GM23338 (cell line): ENCODE data around the gene CCL7. TPM values are rescaled to one million over a fixed set of nuclear protein-coding genes. Genes with fewer than 3 reads are reported as not detected.

ENCODE experiments used
- ATAC-seq: fragments of 200-7000 bp; cut with Tn5 transposase; 3 replicates; pipeline ENCODE4 v1.9.1; 2020
- DNase-seq: peaks from one replicate; pipeline ENCODE4 v3.0.0-alpha.2; 2015; ENCODE audit warnings: low spot score
- H2AFZ ChIP-seq: fragments of 200-600 bp; sonication (generic); 2 replicates; pipeline ENCODE4 v1.8.0; 2016; ENCODE audit warnings: antibody characterized with exemption, mild to moderate bottlenecking, moderate library complexity
- H3F3A ChIP-seq: fragments of 200-600 bp; sonication (generic); replicated peaks from 2 replicates; pipeline ENCODE4 v1.8.0; 2017; ENCODE audit warnings: antibody characterized with exemption, mixed run types, low read depth
- H3K27ac ChIP-seq: fragments of 200-600 bp; sonication (generic); 2 replicates; pipeline ENCODE4 v1.6.1; 2016; ENCODE audit warnings: low read depth
- H3K27me3 ChIP-seq: fragments of 200-600 bp; sonication (generic); 2 replicates; pipeline ENCODE4 v1.8.0; 2016; ENCODE audit warnings: mild to moderate bottlenecking, mixed run types, moderate library complexity; ENCODE audit not compliant: insufficient read depth
- H3K36me3 ChIP-seq: fragments of 200-600 bp; sonication (generic); 2 replicates; pipeline ENCODE4 v1.8.0; 2016; ENCODE audit warnings: mild to moderate bottlenecking; ENCODE audit not compliant: insufficient read depth
- H3K4me1 ChIP-seq: fragments of 200-600 bp; sonication (generic); 2 replicates; pipeline ENCODE4 v1.8.0; 2016; ENCODE audit warnings: mild to moderate bottlenecking, moderate library complexity; ENCODE audit not compliant: insufficient read depth
- H3K4me2 ChIP-seq: fragments of 200-600 bp; sonication (generic); 2 replicates; pipeline ENCODE4 v1.7.1; 2017; ENCODE audit warnings: mixed run types
- H3K4me3 ChIP-seq: fragments of 200-600 bp; sonication (generic); 2 replicates; pipeline ENCODE4 v1.6.1; 2016; ENCODE audit warnings: mixed run types
- H3K79me2 ChIP-seq: fragments of 200-600 bp; sonication (generic); replicated peaks from 2 replicates; pipeline ENCODE4 v1.8.0; 2017; ENCODE audit warnings: mild to moderate bottlenecking; ENCODE audit not compliant: insufficient read depth
- H3K9me2 ChIP-seq: fragments of 200-600 bp; sonication (generic); 2 replicates; pipeline ENCODE4 v1.8.0; 2017; ENCODE audit not compliant: insufficient read depth
- H4K20me1 ChIP-seq: fragments of 200-600 bp; sonication (generic); replicated peaks from 2 replicates; pipeline ENCODE4 v1.8.0; 2017; ENCODE audit warnings: mild to moderate bottlenecking; ENCODE audit not compliant: insufficient read depth
- H3K27ac Mint-ChIP-seq: 2 replicates; pipeline ENCODE4 v1.8.0; 2020; ENCODE audit warnings: inconsistent platforms, mild to moderate bottlenecking, moderate library complexity, mixed read lengths
- H3K27me3 Mint-ChIP-seq: 3 replicates; pipeline ENCODE4 v1.8.0; 2022; ENCODE audit warnings: low read depth, mild to moderate bottlenecking, moderate library complexity, mixed read lengths, inconsistent platforms; ENCODE audit not compliant: insufficient read depth, poor library complexity
- H3K36me3 Mint-ChIP-seq: 3 replicates; pipeline ENCODE4 v1.8.0; 2021; ENCODE audit warnings: low read depth, mild to moderate bottlenecking, inconsistent platforms, moderate library complexity, mixed read lengths
- H3K4me1 Mint-ChIP-seq: 3 replicates; pipeline ENCODE4 v1.8.0; 2020; ENCODE audit warnings: mild to moderate bottlenecking, inconsistent platforms, mixed read lengths
- H3K4me3 Mint-ChIP-seq: 3 replicates; pipeline ENCODE4 v1.8.0; 2021; ENCODE audit warnings: moderate library complexity, mild to moderate bottlenecking, inconsistent platforms, mixed read lengths
- H3K9me3 Mint-ChIP-seq: 3 replicates; pipeline ENCODE4 v1.8.0; 2020; ENCODE audit warnings: moderate library complexity, mild to moderate bottlenecking, inconsistent platforms, mixed read lengths
- CREB1 ChIP-seq: fragments of 250-450 bp; sonication (Bioruptor Pico); IDR thresholded peaks from 2 replicates; pipeline ENCODE4 v1.5.0; 2020; ENCODE audit warnings: low read depth, mild to moderate bottlenecking, moderate library complexity
- EZH2 ChIP-seq: fragments of 200-600 bp; sonication (generic); IDR thresholded peaks from one replicate; pipeline ENCODE4 v1.8.0; 2017; ENCODE audit warnings: antibody characterized with exemption, mild to moderate bottlenecking, low read depth; ENCODE audit not compliant: unreplicated experiment
- NANOG ChIP-seq: IDR thresholded peaks from 2 replicates; pipeline ENCODE4 v1.6.1; 2016; ENCODE audit warnings: antibody characterized with exemption, borderline replicate concordance
- POLR2AphosphoS5 ChIP-seq: IDR thresholded peaks from 2 replicates; pipeline ENCODE4 v1.6.1; 2016; ENCODE audit warnings: antibody characterized with exemption, low read depth
- STAT1 ChIP-seq: IDR thresholded peaks from one replicate; pipeline ENCODE4 v1.6.1; 2016; ENCODE audit warnings: antibody characterized with exemption; ENCODE audit not compliant: unreplicated experiment
- ZNF114 ChIP-seq: fragments of 250-450 bp; sonication (Bioruptor Pico); IDR thresholded peaks from 2 replicates; pipeline ENCODE4 v1.5.0; 2020; ENCODE audit warnings: mild to moderate bottlenecking, moderate library complexity
- ZNF331 ChIP-seq: fragments of 250-450 bp; sonication (Bioruptor Pico); IDR thresholded peaks from 2 replicates; pipeline ENCODE4 v1.5.0; 2020; ENCODE audit warnings: low read depth, mild to moderate bottlenecking, moderate library complexity
- polyA plus RNA-seq: library from polyadenylated mRNA; unstranded; fragments of >200 nt; fragmentation: Nextera tagmentation; extraction: Ambion mirVana; gene quantifications from 2 replicates; pipeline ENCODE4 v1.2.1, GENCODE V29; 2016
- total RNA-seq: library from RNA; depleted of rRNA; stranded (reverse); fragments of >200 nt; shearing (Covaris generic); gene quantifications from 2 replicates; pipeline ENCODE4 v1.2.3, GENCODE V29; 2014
- TF ChIP-seq, protein P1 (sequence below): fragments of 250-450 bp; sonication (Bioruptor Pico); IDR thresholded peaks from 2 replicates; pipeline ENCODE4 v1.5.0; 2020; ENCODE audit warnings: mild to moderate bottlenecking, moderate library complexity
- TF ChIP-seq, protein P2 (sequence below): IDR thresholded peaks from 2 replicates; pipeline ENCODE4 v1.6.1; 2016; ENCODE audit warnings: antibody characterized with exemption
- TF ChIP-seq, protein P3 (sequence below): IDR thresholded peaks from one replicate; pipeline ENCODE4 v1.6.1; 2018; ENCODE audit warnings: antibody characterized with exemption; ENCODE audit not compliant: unreplicated experiment

The CCL7 gene
- total and polyA plus RNA-seq, 2 experiments from 2014 or later: not detected

DNA sequence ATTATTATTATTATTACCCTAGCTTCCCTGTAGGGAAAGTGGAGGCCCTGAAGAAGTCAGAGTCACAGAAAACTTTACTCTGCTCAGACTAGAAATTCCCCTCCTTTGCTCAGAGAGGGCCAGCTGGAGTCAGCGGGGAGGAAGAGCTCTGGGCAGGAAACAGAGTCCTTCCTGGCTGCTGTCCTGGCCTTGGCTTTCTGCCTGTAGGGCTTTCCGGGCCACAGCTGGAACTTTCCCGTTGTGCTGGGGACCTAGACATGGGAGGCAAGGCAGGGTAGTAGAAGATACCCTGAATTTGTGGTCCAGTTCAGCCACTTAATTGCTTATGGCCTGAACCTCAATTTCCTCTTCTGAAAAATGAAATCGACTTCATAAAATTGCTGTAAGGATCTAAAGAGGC, 29.0 kb upstream of the CCL7 start:
- no peaks in the 10 kb centered on the region for H3K79me2 ChIP-seq
- H3K4me2 ChIP-seq: no peak overlapping the region
- no peaks in the 10 kb centered on the region for H3K27me3 ChIP-seq
- peaks cover 14% of the 10 kb centered on the region for H3K4me1 ChIP-seq
- H3K4me1 Mint-ChIP-seq: peaks cover 13% of the 10 kb centered on the region
- no peaks in the 10 kb centered on the region for H3K9me3 Mint-ChIP-seq
- ATAC-seq (no peak), DNase-seq (no peak)
- no peak overlapping the region for H2AFZ ChIP-seq
- H3F3A ChIP-seq: no peaks in the 10 kb centered on the region
- H4K20me1 ChIP-seq: no peaks in the 10 kb centered on the region
- H3K4me3 Mint-ChIP-seq: no peak overlapping the region
- H3K9me2 ChIP-seq: peaks cover 9% of the 10 kb centered on the region; the same call in 1 of the 2 replicates
- no peaks in the 10 kb centered on the region for H3K36me3 ChIP-seq
- H3K27ac ChIP-seq: no peak overlapping the region
- no peak overlapping the region for H3K4me3 ChIP-seq
- no peaks in the 10 kb centered on the region for H3K36me3 Mint-ChIP-seq
- no peak overlapping the region for H3K27ac Mint-ChIP-seq
- H3K27me3 Mint-ChIP-seq: peaks cover 4% of the 10 kb centered on the region
- TF ChIP-seq, protein P1, sequence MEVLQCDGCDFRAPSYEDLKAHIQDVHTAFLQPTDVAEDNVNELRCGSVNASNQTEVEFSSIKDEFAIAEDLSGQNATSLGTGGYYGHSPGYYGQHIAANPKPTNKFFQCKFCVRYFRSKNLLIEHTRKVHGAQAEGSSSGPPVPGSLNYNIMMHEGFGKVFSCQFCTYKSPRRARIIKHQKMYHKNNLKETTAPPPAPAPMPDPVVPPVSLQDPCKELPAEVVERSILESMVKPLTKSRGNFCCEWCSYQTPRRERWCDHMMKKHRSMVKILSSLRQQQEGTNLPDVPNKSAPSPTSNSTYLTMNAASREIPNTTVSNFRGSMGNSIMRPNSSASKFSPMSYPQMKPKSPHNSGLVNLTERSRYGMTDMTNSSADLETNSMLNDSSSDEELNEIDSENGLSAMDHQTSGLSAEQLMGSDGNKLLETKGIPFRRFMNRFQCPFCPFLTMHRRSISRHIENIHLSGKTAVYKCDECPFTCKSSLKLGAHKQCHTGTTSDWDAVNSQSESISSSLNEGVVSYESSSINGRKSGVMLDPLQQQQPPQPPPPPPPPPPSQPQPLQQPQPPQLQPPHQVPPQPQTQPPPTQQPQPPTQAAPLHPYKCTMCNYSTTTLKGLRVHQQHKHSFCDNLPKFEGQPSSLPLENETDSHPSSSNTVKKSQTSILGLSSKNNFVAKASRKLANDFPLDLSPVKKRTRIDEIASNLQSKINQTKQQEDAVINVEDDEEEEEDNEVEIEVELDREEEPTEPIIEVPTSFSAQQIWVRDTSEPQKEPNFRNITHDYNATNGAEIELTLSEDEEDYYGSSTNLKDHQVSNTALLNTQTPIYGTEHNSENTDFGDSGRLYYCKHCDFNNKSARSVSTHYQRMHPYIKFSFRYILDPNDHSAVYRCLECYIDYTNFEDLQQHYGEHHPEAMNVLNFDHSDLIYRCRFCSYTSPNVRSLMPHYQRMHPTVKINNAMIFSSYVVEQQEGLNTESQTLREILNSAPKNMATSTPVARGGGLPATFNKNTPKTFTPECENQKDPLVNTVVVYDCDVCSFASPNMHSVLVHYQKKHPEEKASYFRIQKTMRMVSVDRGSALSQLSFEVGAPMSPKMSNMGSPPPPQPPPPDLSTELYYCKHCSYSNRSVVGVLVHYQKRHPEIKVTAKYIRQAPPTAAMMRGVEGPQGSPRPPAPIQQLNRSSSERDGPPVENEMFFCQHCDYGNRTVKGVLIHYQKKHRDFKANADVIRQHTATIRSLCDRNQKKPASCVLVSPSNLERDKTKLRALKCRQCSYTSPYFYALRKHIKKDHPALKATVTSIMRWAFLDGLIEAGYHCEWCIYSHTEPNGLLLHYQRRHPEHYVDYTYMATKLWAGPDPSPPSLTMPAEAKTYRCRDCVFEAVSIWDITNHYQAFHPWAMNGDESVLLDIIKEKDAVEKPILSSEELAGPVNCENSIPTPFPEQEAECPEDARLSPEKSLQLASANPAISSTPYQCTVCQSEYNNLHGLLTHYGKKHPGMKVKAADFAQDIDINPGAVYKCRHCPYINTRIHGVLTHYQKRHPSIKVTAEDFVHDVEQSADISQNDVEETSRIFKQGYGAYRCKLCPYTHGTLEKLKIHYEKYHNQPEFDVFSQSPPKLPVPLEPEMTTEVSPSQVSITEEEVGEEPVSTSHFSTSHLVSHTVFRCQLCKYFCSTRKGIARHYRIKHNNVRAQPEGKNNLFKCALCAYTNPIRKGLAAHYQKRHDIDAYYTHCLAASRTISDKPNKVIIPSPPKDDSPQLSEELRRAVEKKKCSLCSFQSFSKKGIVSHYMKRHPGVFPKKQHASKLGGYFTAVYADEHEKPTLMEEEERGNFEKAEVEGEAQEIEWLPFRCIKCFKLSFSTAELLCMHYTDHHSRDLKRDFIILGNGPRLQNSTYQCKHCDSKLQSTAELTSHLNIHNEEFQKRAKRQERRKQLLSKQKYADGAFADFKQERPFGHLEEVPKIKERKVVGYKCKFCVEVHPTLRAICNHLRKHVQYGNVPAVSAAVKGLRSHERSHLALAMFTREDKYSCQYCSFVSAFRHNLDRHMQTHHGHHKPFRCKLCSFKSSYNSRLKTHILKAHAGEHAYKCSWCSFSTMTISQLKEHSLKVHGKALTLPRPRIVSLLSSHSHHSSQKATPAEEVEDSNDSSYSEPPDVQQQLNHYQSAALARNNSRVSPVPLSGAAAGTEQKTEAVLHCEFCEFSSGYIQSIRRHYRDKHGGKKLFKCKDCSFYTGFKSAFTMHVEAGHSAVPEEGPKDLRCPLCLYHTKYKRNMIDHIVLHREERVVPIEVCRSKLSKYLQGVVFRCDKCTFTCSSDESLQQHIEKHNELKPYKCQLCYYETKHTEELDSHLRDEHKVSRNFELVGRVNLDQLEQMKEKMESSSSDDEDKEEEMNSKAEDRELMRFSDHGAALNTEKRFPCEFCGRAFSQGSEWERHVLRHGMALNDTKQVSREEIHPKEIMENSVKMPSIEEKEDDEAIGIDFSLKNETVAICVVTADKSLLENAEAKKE: no peak
- no peak for TF ChIP-seq ZNF114 (CRISPR knock-in tag)

DNA sequence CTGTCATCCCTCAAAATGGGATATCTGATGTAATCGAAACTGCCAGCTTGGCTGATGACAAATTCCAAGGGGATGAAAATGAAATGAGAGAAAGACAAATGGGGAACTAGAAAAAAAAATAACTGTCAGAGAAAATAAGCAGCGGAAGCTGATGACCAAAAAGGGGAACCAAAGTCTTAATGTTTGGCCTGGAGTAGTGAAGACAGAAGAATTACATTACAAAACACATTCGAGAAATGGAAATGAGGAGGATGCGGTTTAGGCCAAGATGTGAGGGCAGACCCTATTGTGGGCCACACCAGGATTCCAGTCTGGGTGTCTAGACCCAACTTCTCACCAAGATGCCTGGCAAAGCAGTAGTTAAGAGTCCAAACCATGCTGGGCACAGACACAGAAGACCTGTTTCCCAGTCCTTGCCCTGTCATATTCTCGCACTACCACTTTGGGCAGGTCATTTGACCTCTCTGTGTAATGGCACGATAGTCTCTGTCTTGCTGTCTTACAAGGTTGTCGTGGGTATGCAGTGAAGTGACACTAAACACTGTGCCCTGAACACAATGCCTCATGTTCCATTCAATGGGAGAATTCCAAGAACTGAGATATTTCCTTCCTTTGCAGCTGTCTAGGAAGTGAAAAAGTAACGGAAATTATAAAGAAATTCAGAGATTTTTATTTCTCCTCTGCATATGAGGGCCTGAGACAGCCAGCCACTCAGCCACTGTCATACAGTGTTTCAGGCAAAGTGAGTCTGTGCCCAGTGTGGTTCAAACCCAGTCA, 27.2 kb upstream of the CCL7 start:
- Histone ChIP-seq H4K20me1 (no peaks in the 10 kb centered on the region), H3K4me3 (no peak overlapping the region), H2AFZ (no peak overlapping the region), H3F3A (no peaks in the 10 kb centered on the region), H3K9me2 (peaks cover 9% of the 10 kb centered on the region; the same call in 1 of the 2 replicates), H3K4me1 (peaks cover 14% of the 10 kb centered on the region), H3K27ac (no peak overlapping the region), H3K27me3 (no peaks in the 10 kb centered on the region), H3K4me2 (no peak overlapping the region; the same call in 1 of the 2 replicates), H3K36me3 (no peaks in the 10 kb centered on the region), H3K79me2 (no peaks in the 10 kb centered on the region)
- no peak; the same call in 2 of the 3 replicates for ATAC-seq
- DNase-seq: no peak
- Mint-ChIP-seq H3K9me3 (no peaks in the 10 kb centered on the region), H3K27me3 (peaks cover 2% of the 10 kb centered on the region), H3K4me1 (peaks cover 13% of the 10 kb centered on the region), H3K4me3 (no peak overlapping the region), H3K27ac (no peak overlapping the region), H3K36me3 (no peaks in the 10 kb centered on the region)
- no peak for TF ChIP-seq NANOG
- TF ChIP-seq, protein P2, sequence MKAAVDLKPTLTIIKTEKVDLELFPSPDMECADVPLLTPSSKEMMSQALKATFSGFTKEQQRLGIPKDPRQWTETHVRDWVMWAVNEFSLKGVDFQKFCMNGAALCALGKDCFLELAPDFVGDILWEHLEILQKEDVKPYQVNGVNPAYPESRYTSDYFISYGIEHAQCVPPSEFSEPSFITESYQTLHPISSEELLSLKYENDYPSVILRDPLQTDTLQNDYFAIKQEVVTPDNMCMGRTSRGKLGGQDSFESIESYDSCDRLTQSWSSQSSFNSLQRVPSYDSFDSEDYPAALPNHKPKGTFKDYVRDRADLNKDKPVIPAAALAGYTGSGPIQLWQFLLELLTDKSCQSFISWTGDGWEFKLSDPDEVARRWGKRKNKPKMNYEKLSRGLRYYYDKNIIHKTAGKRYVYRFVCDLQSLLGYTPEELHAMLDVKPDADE: no peak
- no peak for TF ChIP-seq EZH2
- TF ChIP-seq ZNF114 (CRISPR knock-in tag): no peak
- no peak for TF ChIP-seq STAT1
- no peak for TF ChIP-seq ZNF331 (CRISPR knock-in tag)
- no peak for TF ChIP-seq POLR2AphosphoS5
- TF ChIP-seq, protein P3, sequence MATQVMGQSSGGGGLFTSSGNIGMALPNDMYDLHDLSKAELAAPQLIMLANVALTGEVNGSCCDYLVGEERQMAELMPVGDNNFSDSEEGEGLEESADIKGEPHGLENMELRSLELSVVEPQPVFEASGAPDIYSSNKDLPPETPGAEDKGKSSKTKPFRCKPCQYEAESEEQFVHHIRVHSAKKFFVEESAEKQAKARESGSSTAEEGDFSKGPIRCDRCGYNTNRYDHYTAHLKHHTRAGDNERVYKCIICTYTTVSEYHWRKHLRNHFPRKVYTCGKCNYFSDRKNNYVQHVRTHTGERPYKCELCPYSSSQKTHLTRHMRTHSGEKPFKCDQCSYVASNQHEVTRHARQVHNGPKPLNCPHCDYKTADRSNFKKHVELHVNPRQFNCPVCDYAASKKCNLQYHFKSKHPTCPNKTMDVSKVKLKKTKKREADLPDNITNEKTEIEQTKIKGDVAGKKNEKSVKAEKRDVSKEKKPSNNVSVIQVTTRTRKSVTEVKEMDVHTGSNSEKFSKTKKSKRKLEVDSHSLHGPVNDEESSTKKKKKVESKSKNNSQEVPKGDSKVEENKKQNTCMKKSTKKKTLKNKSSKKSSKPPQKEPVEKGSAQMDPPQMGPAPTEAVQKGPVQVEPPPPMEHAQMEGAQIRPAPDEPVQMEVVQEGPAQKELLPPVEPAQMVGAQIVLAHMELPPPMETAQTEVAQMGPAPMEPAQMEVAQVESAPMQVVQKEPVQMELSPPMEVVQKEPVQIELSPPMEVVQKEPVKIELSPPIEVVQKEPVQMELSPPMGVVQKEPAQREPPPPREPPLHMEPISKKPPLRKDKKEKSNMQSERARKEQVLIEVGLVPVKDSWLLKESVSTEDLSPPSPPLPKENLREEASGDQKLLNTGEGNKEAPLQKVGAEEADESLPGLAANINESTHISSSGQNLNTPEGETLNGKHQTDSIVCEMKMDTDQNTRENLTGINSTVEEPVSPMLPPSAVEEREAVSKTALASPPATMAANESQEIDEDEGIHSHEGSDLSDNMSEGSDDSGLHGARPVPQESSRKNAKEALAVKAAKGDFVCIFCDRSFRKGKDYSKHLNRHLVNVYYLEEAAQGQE: no peak
- TF ChIP-seq CREB1 (CRISPR knock-in tag): no peak
